Smooth muscle cell (in vitro differentiated cells): ENCODE measurements around the gene TCOF1. TPM values are rescaled to one million over a fixed set of nuclear protein-coding genes. Genes with fewer than 3 reads are reported as not detected.

Source experiments
- DNase-seq: peaks from one replicate; lab custom pipeline; 2025; ENCODE audit not compliant: unreplicated experiment; lab: John Stamatoyannopoulos, UW
- H2AFZ ChIP-seq: fragments of 200-600 bp; sonication (generic); 2 replicates; pipeline ENCODE4 v1.6.0; 2016; ENCODE audit warnings: antibody characterized with exemption, low read depth, mild to moderate bottlenecking
- H3F3A ChIP-seq: fragments of 200-600 bp; sonication (generic); 2 replicates; pipeline ENCODE4 v1.6.0; 2017; ENCODE audit warnings: antibody characterized with exemption, low read depth
- H3K27ac ChIP-seq: fragments of 200-600 bp; sonication (generic); 2 replicates; pipeline ENCODE4 v1.5.1; 2016; ENCODE audit warnings: low read depth, mild to moderate bottlenecking
- H3K27me3 ChIP-seq: fragments of 200-600 bp; sonication (generic); 2 replicates; pipeline ENCODE4 v1.6.1; 2016; ENCODE audit warnings: low read depth, mild to moderate bottlenecking
- H3K36me3 ChIP-seq: fragments of 200-600 bp; sonication (generic); 2 replicates; pipeline ENCODE4 v1.5.1; 2016; ENCODE audit warnings: low read depth
- H3K4me1 ChIP-seq: fragments of 200-600 bp; sonication (generic); 2 replicates; pipeline ENCODE4 v1.5.1; 2016; ENCODE audit warnings: low read depth
- H3K4me2 ChIP-seq: fragments of 200-600 bp; sonication (generic); 2 replicates; pipeline ENCODE4 v1.6.0; 2016; ENCODE audit warnings: mild to moderate bottlenecking
- H3K4me3 ChIP-seq: fragments of 200-600 bp; sonication (generic); 2 replicates; pipeline ENCODE4 v1.5.1; 2016; ENCODE audit warnings: mild to moderate bottlenecking
- H3K79me2 ChIP-seq: fragments of 200-600 bp; sonication (generic); 2 replicates; pipeline ENCODE4 v1.6.0; 2016; ENCODE audit warnings: low read depth, mild to moderate bottlenecking
- H3K9ac ChIP-seq: fragments of 200-600 bp; sonication (generic); 2 replicates; pipeline ENCODE4 v1.6.0; 2016; ENCODE audit warnings: low read depth
- H3K9me3 ChIP-seq: fragments of 200-600 bp; sonication (generic); replicated peaks from 2 replicates; pipeline ENCODE4 v1.5.1; 2016; ENCODE audit warnings: low read depth
- H4K20me1 ChIP-seq: fragments of 200-600 bp; sonication (generic); 2 replicates; pipeline ENCODE4 v1.6.0; 2016; ENCODE audit warnings: low read depth
- WGBS: methylation state at CpG from one replicate; pipeline ENCODE4 v1.1.7; 2016; ENCODE audit warnings: low lambda C conversion rate; 5-methylcytosine and 5-hydroxymethylcytosine counted together
- polyA plus RNA-seq: library from polyadenylated mRNA; unstranded; fragments of >200 nt; fragmentation: Nextera tagmentation; extraction: Ambion mirVana; gene quantifications from 2 replicates; pipeline ENCODE4 v1.2.1, GENCODE V29; 2016
- total RNA-seq: library from RNA; depleted of rRNA; stranded (reverse); fragments of >200 nt; gene quantifications from 2 replicates; pipeline ENCODE4 v1.2.3, GENCODE V29; 2014
- TF ChIP-seq, protein P1 (sequence below): fragments of 200-600 bp; sonication (generic); IDR thresholded peaks from 2 replicates; pipeline ENCODE4 v1.5.1; 2017; ENCODE audit warnings: borderline replicate concordance, mild to moderate bottlenecking, antibody characterized with exemption; ENCODE audit not compliant: insufficient read depth, poor library complexity, severe bottlenecking

TCOF1 gene
- total and polyA plus RNA-seq, 2 experiments from 2014 or later, result 16.0 to 25.9 TPM

DNA sequence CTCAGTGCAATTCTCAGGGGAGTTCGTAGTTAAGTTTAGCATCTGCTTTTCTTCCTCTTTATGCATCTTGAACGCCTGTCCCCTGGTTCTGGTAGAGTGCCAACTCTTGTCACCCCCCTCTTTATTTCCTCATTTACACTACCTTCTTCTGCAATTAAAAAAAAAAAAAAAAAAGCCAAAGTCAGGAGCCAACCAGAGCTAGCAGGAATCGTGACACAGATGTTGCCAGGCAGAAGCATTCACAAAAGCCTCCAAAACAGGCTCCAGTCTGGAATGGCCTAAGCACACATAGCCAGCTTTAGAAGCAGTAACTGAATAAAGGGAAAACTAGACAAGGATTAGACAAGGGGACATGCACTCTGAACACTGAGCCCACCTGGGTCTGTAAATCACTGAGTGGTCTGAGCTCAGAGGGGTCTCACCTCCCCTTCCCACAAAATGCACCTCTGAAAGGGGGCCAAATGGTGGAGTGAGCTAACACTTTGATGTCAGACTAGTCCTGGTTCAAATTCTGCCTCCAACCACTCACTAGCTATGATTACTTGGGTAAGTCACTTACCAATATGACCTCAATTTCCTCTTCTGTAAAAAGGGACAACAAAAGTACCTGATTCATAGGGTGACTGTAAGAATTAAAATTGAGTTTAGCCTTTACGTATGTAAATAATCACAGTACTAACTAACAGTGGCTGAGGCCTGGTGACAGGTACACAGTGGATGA is 53.2 kb downstream of the TCOF1 start:
- Histone ChIP-seq H3K27me3 (no peaks in the 10 kb centered on the region), H3F3A (no peaks in the 10 kb centered on the region), H3K4me3 (no peak overlapping the region), H3K4me1 (peaks cover 9% of the 10 kb centered on the region), H3K9me3 (no peaks in the 10 kb centered on the region), H3K27ac (no peak overlapping the region), H2AFZ (no peak overlapping the region), H3K9ac (no peak overlapping the region), H3K4me2 (no peak overlapping the region), H4K20me1 (no peaks in the 10 kb centered on the region), H3K36me3 (no peaks in the 10 kb centered on the region), H3K79me2 (no peaks in the 10 kb centered on the region)
- WGBS, result 76% methylated on average over 4 of the region's 4 CpGs
- DNase-seq, result no peak
- TF ChIP-seq, protein P1, sequence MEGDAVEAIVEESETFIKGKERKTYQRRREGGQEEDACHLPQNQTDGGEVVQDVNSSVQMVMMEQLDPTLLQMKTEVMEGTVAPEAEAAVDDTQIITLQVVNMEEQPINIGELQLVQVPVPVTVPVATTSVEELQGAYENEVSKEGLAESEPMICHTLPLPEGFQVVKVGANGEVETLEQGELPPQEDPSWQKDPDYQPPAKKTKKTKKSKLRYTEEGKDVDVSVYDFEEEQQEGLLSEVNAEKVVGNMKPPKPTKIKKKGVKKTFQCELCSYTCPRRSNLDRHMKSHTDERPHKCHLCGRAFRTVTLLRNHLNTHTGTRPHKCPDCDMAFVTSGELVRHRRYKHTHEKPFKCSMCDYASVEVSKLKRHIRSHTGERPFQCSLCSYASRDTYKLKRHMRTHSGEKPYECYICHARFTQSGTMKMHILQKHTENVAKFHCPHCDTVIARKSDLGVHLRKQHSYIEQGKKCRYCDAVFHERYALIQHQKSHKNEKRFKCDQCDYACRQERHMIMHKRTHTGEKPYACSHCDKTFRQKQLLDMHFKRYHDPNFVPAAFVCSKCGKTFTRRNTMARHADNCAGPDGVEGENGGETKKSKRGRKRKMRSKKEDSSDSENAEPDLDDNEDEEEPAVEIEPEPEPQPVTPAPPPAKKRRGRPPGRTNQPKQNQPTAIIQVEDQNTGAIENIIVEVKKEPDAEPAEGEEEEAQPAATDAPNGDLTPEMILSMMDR, result no peak

- Histone ChIP-seq H3K79me2 (no peaks in the 10 kb centered on the region), H3K4me3 (peak overlapping the region; percentile 39), H4K20me1 (no peaks in the 10 kb centered on the region), H3K36me3 (no peaks in the 10 kb centered on the region), H3F3A (no peaks in the 10 kb centered on the region), H3K9ac (no peak overlapping the region), H3K9me3 (no peaks in the 10 kb centered on the region), H3K27ac (no peak overlapping the region), H3K4me1 (peaks cover 9% of the 10 kb centered on the region), H2AFZ (no peak overlapping the region), H3K27me3 (no peaks in the 10 kb centered on the region), H3K4me2 (no peak overlapping the region)
- DNase-seq, result no peak
- TF ChIP-seq, protein P1, result no peak
- 98% methylated on average over 5 of the region's 5 CpGs for WGBS
These were observed 53.9 kb downstream of the TCOF1 start for GRCh38 chr5:150411245-150411979.

DNA sequence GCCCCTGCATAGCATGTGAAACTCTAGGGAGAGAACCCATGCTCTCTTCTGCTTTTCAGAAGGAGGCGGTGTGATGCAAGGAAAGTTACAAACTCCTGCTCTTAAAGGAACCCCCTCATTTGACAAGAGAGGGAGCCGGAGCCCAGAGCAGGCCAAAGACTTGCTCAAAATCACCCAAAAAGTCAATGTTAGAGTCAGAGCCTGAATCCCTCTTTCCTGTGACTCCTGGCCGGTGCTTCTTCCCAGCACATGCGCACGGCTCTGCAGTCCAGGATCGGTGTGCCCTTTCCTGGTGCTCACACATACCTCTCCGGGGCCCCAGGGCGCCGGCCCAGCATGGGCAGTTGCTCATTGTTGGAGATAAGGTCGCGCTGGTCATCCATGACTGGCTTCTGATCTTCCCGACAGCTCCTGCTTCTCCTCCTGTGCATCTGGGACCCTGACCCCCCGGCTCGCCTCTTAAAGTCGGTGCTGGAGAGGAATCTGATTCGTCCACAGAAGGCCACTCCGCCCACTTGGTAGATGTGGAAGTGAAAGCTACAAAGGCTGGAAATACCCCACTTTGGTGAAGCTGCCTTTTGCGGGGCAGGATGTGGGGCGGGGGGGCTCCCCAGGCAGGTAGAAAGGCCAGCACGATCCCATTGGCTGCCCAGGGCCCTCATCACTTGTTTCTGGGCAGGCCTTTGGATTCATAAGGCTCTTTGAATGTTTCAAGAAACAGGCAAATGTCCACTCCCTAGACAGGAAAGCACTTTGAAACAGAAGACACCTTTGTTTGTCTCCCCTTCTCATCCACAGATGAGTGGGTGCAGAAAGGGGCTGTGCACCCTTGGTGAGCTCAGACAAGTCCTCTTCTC is 55.0 kb downstream of the TCOF1 start, which contains the start of gene CD74:
Gene CD74 (minus strand): TSS at position 592 of the 857 bp plus-strand sequence. CDS start 161 bp downstream, at position 431.
- no peak within 1 kb of the TSS for H3K27ac ChIP-seq
- no peaks in the 10 kb centered on the region for H3K9me3 ChIP-seq
- peaks cover 9% of the 10 kb centered on the region for H3K4me1 ChIP-seq
- H3K4me3 ChIP-seq, result peak within 1 kb of the TSS; percentile 39
- no peaks in the 10 kb centered on the region for H3K79me2 ChIP-seq
- H2AFZ ChIP-seq, result peak within 1 kb of the TSS; percentile 56
- TF ChIP-seq, protein P1, result no peak
- no peak within 1 kb of the TSS for H3K9ac ChIP-seq
- H3F3A ChIP-seq, result no peaks in the 10 kb centered on the region
- H3K27me3 ChIP-seq, result no peaks in the 10 kb centered on the region
- WGBS, result 56% methylated on average over 20 of the region's 20 CpGs
- no peaks in the 10 kb centered on the region for H4K20me1 ChIP-seq
- no peak for DNase-seq
- peak within 1 kb of the TSS; percentile 77 for H3K4me2 ChIP-seq
- H3K36me3 ChIP-seq, result no peaks in the 10 kb centered on the region
